Measurements from ENCODE around the gene GOLPH3L. TPM values are rescaled to one million over a fixed set of nuclear protein-coding genes. Genes with fewer than 3 reads are reported as not detected.

Gene GOLPH3L
- total and polyA plus RNA-seq, 2 of the 13 experiments (the other 11 are each of a cell fraction or from before 2014, with no cell fraction given) = 8.2 to 12.8 TPM

DNA sequence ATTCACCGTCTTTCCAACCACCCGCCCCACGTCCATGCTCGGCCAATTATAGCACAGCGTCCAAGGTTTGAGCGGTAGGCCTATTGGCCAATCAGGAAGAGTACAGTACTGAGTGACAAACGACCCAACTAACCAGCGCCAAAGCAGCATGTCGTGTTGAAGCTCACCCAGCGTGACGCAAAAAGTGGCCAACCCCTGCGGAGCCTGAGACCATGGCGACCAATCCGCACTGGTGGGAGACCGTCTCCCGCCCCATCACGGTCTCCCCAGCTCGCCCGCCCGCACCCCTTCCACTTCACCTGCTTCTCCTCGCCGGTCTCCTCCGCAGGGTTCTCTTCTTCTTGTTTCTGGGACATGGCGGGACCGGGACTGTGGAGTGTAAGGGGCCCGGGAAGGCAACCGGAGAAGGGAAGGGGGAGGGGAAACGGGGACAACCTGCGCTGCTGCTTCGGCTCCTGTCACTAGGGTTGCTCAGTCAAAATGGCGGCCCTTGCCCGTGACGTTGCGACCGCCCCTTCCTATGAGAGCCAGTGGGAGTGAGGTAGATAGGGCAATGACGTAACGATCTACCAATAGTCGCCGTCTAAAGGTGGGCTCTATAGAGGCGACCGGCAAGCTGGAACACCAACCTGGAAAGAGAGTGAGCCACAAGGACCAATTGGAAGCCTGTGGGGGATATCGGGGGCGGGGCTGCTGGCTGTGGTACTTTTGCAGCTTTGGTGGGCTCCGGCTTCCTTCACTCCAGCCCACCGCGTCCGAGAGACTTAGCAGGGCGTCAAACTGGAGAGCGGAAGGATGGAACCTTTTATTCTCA, 67.6 kb downstream of the GOLPH3L start, which contains the start of gene ENSA (continued):
- TF ChIP-seq, protein P1, sequence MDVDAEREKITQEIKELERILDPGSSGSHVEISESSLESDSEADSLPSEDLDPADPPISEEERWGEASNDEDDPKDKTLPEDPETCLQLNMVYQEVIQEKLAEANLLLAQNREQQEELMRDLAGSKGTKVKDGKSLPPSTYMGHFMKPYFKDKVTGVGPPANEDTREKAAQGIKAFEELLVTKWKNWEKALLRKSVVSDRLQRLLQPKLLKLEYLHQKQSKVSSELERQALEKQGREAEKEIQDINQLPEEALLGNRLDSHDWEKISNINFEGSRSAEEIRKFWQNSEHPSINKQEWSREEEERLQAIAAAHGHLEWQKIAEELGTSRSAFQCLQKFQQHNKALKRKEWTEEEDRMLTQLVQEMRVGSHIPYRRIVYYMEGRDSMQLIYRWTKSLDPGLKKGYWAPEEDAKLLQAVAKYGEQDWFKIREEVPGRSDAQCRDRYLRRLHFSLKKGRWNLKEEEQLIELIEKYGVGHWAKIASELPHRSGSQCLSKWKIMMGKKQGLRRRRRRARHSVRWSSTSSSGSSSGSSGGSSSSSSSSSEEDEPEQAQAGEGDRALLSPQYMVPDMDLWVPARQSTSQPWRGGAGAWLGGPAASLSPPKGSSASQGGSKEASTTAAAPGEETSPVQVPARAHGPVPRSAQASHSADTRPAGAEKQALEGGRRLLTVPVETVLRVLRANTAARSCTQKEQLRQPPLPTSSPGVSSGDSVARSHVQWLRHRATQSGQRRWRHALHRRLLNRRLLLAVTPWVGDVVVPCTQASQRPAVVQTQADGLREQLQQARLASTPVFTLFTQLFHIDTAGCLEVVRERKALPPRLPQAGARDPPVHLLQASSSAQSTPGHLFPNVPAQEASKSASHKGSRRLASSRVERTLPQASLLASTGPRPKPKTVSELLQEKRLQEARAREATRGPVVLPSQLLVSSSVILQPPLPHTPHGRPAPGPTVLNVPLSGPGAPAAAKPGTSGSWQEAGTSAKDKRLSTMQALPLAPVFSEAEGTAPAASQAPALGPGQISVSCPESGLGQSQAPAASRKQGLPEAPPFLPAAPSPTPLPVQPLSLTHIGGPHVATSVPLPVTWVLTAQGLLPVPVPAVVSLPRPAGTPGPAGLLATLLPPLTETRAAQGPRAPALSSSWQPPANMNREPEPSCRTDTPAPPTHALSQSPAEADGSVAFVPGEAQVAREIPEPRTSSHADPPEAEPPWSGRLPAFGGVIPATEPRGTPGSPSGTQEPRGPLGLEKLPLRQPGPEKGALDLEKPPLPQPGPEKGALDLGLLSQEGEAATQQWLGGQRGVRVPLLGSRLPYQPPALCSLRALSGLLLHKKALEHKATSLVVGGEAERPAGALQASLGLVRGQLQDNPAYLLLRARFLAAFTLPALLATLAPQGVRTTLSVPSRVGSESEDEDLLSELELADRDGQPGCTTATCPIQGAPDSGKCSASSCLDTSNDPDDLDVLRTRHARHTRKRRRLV (CRISPR knock-in tag; IDR thresholded peaks at IDR 0.05) = peak; percentile 70; the same call in 1 of the 2 replicates
- TF ChIP-seq, protein P2, sequence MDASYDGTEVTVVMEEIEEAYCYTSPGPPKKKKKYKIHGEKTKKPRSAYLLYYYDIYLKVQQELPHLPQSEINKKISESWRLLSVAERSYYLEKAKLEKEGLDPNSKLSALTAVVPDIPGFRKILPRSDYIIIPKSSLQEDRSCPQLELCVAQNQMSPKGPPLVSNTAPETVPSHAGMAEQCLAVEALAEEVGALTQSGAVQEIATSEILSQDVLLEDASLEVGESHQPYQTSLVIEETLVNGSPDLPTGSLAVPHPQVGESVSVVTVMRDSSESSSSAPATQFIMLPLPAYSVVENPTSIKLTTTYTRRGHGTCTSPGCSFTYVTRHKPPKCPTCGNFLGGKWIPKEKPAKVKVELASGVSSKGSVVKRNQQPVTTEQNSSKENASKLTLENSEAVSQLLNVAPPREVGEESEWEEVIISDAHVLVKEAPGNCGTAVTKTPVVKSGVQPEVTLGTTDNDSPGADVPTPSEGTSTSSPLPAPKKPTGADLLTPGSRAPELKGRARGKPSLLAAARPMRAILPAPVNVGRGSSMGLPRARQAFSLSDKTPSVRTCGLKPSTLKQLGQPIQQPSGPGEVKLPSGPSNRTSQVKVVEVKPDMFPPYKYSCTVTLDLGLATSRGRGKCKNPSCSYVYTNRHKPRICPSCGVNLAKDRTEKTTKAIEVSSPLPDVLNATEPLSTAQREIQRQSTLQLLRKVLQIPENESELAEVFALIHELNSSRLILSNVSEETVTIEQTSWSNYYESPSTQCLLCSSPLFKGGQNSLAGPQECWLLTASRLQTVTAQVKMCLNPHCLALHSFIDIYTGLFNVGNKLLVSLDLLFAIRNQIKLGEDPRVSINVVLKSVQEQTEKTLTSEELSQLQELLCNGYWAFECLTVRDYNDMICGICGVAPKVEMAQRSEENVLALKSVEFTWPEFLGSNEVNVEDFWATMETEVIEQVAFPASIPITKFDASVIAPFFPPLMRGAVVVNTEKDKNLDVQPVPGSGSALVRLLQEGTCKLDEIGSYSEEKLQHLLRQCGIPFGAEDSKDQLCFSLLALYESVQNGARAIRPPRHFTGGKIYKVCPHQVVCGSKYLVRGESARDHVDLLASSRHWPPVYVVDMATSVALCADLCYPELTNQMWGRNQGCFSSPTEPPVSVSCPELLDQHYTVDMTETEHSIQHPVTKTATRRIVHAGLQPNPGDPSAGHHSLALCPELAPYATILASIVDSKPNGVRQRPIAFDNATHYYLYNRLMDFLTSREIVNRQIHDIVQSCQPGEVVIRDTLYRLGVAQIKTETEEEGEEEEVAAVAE (CRISPR knock-in tag; IDR thresholded peaks at IDR 0.05; ENCODE audit: borderline replicate concordance) = peak; percentile 3
- TF ChIP-seq ZNF577 (CRISPR knock-in tag; IDR thresholded peaks at IDR 0.05; ENCODE audit: borderline replicate concordance, low read depth) (no peak), KDM2A (CRISPR knock-in tag; IDR thresholded peaks at IDR 0.05; ENCODE audit: borderline replicate concordance, low read depth) (peak; percentile 52; the same call in 1 of the 2 replicates), NFRKB (IDR thresholded peaks at IDR 0.05) (peak; percentile 48; the same call in 1 of the 2 replicates), ZNF33B (CRISPR knock-in tag; IDR thresholded peaks at IDR 0.05) (0 out of 2 replicates have a peak, but pooled peaks have one; percentile 28), ZBTB1 (CRISPR knock-in tag; IDR thresholded peaks at IDR 0.05; ENCODE audit: borderline replicate concordance) (no peak), RFX3 (CRISPR knock-in tag; IDR thresholded peaks at IDR 0.05) (no peak), SMARCE1 (IDR thresholded peaks at IDR 0.05; ENCODE audit: borderline replicate concordance) (no peak), GATAD2A (CRISPR knock-in tag; IDR thresholded peaks at IDR 0.05) (peak; percentile 34; the same call in 1 of the 2 replicates), ADNP (CRISPR knock-in tag; IDR thresholded peaks at IDR 0.05) (no peak), KLF15 (CRISPR knock-in tag; IDR thresholded peaks at IDR 0.05; ENCODE audit: borderline replicate concordance) (no peak), ZNF260 (CRISPR knock-in tag; IDR thresholded peaks at IDR 0.05; ENCODE audit: borderline replicate concordance, low read depth) (no peak), MZF1 (CRISPR knock-in tag; IDR thresholded peaks at IDR 0.05; ENCODE audit: borderline replicate concordance) (no peak)
- TF ChIP-seq, protein P3, sequence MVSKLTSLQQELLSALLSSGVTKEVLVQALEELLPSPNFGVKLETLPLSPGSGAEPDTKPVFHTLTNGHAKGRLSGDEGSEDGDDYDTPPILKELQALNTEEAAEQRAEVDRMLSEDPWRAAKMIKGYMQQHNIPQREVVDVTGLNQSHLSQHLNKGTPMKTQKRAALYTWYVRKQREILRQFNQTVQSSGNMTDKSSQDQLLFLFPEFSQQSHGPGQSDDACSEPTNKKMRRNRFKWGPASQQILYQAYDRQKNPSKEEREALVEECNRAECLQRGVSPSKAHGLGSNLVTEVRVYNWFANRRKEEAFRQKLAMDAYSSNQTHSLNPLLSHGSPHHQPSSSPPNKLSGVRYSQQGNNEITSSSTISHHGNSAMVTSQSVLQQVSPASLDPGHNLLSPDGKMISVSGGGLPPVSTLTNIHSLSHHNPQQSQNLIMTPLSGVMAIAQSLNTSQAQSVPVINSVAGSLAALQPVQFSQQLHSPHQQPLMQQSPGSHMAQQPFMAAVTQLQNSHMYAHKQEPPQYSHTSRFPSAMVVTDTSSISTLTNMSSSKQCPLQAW (CRISPR knock-in tag; IDR thresholded peaks at IDR 0.05) = peak; percentile 70; the same call in 1 of the 2 replicates
- TF ChIP-seq, protein P4, sequence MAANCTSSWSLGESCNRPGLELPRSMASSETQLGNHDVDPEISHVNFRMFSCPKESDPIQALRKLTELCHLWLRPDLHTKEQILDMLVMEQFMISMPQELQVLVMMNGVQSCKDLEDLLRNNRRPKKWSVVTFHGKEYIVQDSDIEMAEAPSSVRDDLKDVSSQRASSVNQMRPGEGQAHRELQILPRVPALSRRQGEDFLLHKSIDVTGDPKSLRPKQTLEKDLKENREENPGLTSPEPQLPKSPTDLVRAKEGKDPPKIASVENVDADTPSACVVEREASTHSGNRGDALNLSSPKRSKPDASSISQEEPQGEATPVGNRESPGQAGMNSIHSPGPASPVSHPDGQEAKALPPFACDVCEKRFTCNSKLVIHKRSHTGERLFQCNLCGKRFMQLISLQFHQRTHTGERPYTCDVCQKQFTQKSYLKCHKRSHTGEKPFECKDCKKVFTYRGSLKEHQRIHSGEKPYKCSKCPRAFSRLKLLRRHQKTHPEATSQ (CRISPR knock-in tag; IDR thresholded peaks at IDR 0.05; ENCODE audit: borderline replicate concordance) = no peak
